Measurements from ENCODE around the gene SCAI. TPM values are rescaled to one million over a fixed set of nuclear protein-coding genes. Genes with fewer than 3 reads are reported as not detected.

The SCAI gene
- total RNA-seq: 6.6 and 7.5 TPM in 2 replicates

DNA sequence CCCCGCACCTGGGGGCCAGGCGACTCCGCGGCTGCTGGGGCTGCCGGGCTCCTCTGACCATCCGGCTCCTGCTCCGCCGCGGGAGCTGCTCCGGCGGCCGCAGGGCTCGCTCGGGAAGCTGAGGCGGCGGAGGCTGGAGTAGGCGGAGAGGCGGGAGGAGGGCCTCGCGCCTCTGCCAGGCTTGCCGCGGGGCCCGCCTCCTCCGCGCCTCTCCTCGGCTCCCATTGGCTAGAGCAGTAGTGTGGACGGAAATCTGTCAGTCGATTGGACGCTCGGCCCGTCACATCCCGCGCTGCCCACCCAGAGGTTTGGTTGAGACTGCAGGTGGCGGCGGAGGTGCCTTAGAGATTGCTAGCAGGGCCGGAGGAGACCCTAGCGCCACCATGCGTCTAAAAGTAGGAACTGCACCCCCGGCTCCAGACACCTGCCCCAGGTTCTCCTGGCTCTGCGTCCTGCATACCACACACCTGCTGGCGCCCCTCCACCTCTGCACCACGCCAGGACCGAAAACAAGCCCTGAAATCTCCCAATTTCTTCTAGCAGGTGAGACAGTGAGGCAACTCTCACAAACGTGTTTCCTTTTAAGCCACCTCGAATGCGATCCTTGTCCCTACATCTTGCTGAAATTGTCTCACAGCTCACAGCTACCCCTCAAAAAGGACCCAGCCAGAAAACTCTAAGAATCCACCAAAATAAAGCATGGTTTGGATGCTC is at the start of gene SCAI:
Gene SCAI, minus strand, starts transcription at position 152 of the 714 bp plus-strand sequence. Its CDS starts 91 bp downstream, at position 61.

DNA sequence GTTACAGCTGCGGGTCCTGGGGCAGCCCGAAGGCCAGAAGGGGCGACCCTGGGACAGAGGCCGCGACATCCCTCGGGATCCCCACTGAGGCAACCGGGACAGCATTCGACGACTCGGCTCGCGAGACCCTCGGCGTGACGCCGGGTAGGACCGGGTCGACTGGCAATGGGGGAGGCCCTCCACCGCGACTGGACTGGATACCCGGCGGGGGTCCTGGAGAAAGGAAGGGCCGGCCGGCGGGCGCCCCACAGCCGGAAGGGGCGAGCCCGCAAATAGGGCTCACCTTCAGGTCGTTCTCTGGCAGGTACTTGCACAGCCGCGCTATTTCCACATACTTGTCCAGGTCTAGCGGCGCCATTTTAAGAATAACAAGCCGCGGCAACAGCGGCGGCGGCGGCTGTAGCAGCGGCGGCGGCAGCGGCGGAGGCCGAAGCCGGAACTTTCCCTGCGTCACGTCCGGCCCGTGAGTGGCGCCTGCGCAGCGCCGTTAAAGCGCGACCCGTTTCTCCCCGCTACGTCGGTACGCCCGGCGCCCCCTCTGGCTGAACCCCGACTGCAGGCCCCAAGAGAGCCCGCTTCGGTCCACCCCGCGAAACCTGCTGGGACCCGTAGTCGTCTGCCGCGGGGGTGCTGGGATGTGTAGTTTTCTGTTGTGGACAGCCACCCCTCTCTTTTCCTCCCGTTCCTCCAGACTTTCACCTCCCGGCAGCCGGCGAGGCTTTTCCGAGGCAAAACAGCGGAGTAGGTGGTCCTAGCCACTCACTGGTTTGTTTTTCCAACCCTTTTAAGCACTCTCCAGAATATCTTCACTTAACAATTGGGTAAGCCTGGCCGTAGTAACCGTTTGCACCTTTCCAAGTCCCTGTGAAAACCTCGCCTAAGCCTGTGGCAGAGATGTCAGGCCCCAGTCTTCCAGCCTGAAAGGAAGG is 46.3 kb upstream of the SCAI start, which contains the start of gene PPP6C:
Gene PPP6C, minus strand, starts transcription at position 443 of the 929 bp plus-strand sequence. Its CDS starts 85 bp downstream, at position 358.

DNA sequence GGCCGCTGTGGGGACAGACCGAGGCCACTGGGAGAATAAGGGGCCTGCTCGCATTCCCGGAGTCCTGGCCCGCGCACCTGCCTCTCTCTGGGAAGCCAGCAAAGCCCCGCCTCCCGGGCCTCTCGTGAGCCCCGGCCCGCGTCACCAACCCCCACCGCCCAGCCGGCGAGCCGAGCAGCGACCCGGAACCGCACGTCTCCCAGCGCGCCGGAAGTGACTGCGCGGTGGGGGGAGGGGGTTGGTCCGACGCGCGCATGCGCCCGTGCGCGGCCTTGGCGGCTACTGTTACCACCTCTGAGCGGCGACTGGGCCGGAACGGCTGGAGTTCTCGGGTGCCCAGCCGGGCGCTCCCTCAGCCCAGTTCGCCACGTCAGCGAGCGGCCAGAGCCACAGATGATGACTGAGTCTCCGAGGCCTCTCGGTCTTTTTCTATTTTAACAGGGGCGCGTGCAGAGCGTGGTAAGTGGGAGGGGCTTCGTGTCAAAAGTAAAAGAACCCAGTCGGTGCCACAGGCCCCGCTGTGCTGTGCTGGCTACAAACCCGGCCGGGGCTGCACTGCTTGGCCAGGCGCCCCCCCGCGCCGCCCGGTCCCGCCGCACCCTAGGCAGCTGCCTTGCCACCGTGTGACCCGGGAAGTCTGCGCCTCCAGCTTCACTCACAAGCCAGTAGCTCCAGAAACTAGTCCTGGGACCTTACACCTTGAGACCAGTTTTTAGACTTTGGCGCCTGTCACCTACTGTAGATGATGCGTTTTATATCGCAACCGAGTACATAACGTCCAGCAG is 202.2 kb downstream of the SCAI start, which contains the start of gene GOLGA1:
Gene GOLGA1, minus strand, starts transcription at position 190 of the 785 bp plus-strand sequence. CDS start 2,372 bp downstream, outside the sequence.

Other genes with a start within 250 kb of the SCAI start
- gene GOLGA1, start 202.4 kb downstream of the SCAI start, total RNA-seq: 8.1 and 14.5 TPM in 2 replicates
- gene PPP6C, start 46.3 kb upstream of the SCAI start, total RNA-seq: 19.9 and 21.6 TPM in 2 replicates
- 35.2 and 35.4 TPM in 2 replicates for gene RABEPK, start 57.0 kb upstream of the SCAI start, total RNA-seq
- gene HSPA5, start 97.8 kb upstream of the SCAI start, total RNA-seq: 302 and 331 TPM in 2 replicates
- 27.1 and 32.3 TPM in 2 replicates for gene GAPVD1, start 118.3 kb upstream of the SCAI start, total RNA-seq

All from myometrial cell (primary cell).